ENCODE measurements around the gene WTIP. TPM values are rescaled to one million over a fixed set of nuclear protein-coding genes. Genes with fewer than 3 reads are reported as not detected.

The WTIP gene
- total RNA-seq, 3 donors from 2014 or later (not counting 1 experiment from before 2014, with no cell fraction given) = 0.12 to 0.83 (median 0.45) TPM

GRCh38 chr19:34503531-34504272, 22.1 kb downstream of the WTIP start:
- Histone ChIP-seq H3K4me3 (ENCODE audit: low read length) (no peak overlapping the region), H3K9me3 (ENCODE audit: control insufficient read depth, insufficient read depth, low read length) (peaks cover 3% of the 10 kb centered on the region), H3K4me1 (ENCODE audit: control insufficient read depth, insufficient read depth, low read length) (peaks cover 16% of the 10 kb centered on the region), H3K27me3 (ENCODE audit: control insufficient read depth, insufficient read depth, low read length) (peaks cover 10% of the 10 kb centered on the region), H3K36me3 (ENCODE audit: control insufficient read depth, insufficient read depth, low read length) (no peaks in the 10 kb centered on the region), H3K27ac (ENCODE audit: low read length) (no peak overlapping the region)
- intact Hi-C loops (cut with micrococcal nuclease) = no loop called here
- 91% methylated on average over 16 of the region's 16 CpGs for WGBS (ENCODE audit: insufficient coverage)
- no peak for TF ChIP-seq CTCF (IDR thresholded peaks at IDR 0.05)
- peaks cover 0 to 6% of the 10 kb centered on the region in 2 donors for H3K4me1 Mint-ChIP-seq
- no peaks in the 10 kb centered on the region for H3K9me3 Mint-ChIP-seq
- DNase-seq (no peak), ATAC-seq (no peak)
- H3K36me3 Mint-ChIP-seq = no peaks in the 10 kb centered on the region
- no peak overlapping the region for H3K4me3 Mint-ChIP-seq
- H3K27ac Mint-ChIP-seq = no peak overlapping the region
- H3K27me3 Mint-ChIP-seq (ENCODE audit: low read depth in 2 of 2) = peaks cover 0 to 3% of the 10 kb centered on the region in 2 donors

DNA sequence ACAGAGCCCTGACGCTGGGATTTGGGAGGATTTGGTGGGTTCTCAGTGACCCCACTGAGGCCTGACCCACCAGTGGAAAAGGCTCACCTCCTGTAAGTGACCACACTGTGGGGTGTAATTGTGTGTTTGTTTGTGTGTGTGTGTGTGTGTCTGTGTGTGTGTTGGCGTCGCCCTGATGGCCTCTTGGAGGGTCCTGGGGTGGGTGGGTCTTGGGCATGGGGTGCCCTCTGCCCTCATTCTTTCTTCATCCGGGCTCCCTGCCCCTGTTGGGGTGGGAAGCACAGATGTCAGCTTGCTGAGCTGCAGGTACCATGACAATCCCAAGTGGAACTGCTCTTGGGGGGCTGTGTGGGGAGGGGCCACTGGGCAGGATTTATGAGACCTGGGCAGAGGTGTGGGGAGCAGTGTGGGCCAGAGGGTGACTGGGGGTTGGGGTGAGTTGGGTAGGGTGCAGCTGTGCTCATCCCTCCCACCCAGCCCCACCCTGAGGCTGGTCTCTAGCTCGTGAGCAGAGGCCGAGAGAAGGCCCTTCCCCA, 22.8 kb downstream of the WTIP start:
- no peak overlapping the region for H3K4me3 ChIP-seq (ENCODE audit: low read length)
- peaks cover 16% of the 10 kb centered on the region for H3K4me1 ChIP-seq (ENCODE audit: control insufficient read depth, insufficient read depth, low read length)
- peaks cover 10% of the 10 kb centered on the region for H3K27me3 ChIP-seq (ENCODE audit: control insufficient read depth, insufficient read depth, low read length)
- H3K36me3 ChIP-seq (ENCODE audit: control insufficient read depth, insufficient read depth, low read length) = no peaks in the 10 kb centered on the region
- DNase-seq = no peak
- H3K27ac Mint-ChIP-seq = no peak overlapping the region
- no peaks in the 10 kb centered on the region for H3K36me3 Mint-ChIP-seq
- TF ChIP-seq CTCF (IDR thresholded peaks at IDR 0.05) = no peak
- WGBS (ENCODE audit: insufficient coverage) = 85% methylated on average over 6 of the region's 6 CpGs
- H3K4me1 Mint-ChIP-seq = peaks cover 0 to 6% of the 10 kb centered on the region in 2 donors
- peaks cover 3% of the 10 kb centered on the region for H3K9me3 ChIP-seq (ENCODE audit: control insufficient read depth, insufficient read depth, low read length)
- no peaks in the 10 kb centered on the region for H3K9me3 Mint-ChIP-seq
- H3K4me3 Mint-ChIP-seq = no peak overlapping the region
- intact Hi-C loops (cut with micrococcal nuclease) = no loop called here
- H3K27ac ChIP-seq (ENCODE audit: low read length) = no peak overlapping the region
- ATAC-seq = no peak
- peaks cover 0 to 5% of the 10 kb centered on the region in 2 donors for H3K27me3 Mint-ChIP-seq (ENCODE audit: low read depth in 2 of 2)

DNA sequence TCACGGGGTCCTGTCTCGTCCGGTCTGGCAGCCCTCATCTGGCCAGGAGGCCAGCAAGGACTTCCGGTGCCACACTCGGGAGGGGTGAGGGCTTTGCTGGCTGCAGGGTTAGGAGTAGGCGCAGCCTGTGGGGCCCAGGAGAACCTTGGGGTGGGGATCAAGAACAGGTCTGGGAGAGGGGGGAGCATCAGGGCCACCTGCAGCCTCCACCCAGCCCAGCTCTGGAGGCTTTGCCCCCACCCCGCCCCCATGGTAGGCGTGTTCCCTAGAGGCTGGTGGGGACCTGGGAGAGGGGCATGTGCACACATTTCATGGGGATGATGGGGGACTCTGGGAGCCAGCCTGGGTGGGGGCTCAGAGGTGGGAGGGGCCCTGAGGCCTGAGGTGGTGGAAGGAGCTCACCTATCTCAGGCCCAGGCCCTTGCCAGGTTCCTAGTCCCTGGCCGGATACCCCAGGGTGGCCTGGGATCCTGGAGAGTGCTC, 23.3 kb downstream of the WTIP start:
- Histone ChIP-seq H3K27me3 (ENCODE audit: control insufficient read depth, insufficient read depth, low read length) (peaks cover 10% of the 10 kb centered on the region), H3K4me1 (ENCODE audit: control insufficient read depth, insufficient read depth, low read length) (peaks cover 15% of the 10 kb centered on the region), H3K9me3 (ENCODE audit: control insufficient read depth, insufficient read depth, low read length) (peaks cover 3% of the 10 kb centered on the region), H3K4me3 (ENCODE audit: low read length) (no peak overlapping the region), H3K36me3 (ENCODE audit: control insufficient read depth, insufficient read depth, low read length) (no peaks in the 10 kb centered on the region), H3K27ac (ENCODE audit: low read length) (no peak overlapping the region)
- Mint-ChIP-seq H3K27me3 (ENCODE audit: low read depth in 2 of 2) (peaks cover 0 to 5% of the 10 kb centered on the region in 2 donors), H3K27ac (no peak overlapping the region), H3K36me3 (no peaks in the 10 kb centered on the region), H3K9me3 (no peaks in the 10 kb centered on the region), H3K4me3 (no peak overlapping the region), H3K4me1 (peaks cover 0 to 6% of the 10 kb centered on the region in 2 donors)
- TF ChIP-seq CTCF (IDR thresholded peaks at IDR 0.05) = no peak
- DNase-seq (no peak), ATAC-seq (no peak)
- WGBS (ENCODE audit: insufficient coverage) = 89% methylated on average over 9 of the region's 9 CpGs
- intact Hi-C loops (cut with micrococcal nuclease) = no loop called here

Data from natural killer cell (primary cell).